ENCODE data around the gene MIS18A.

Gene MIS18A

DNA sequence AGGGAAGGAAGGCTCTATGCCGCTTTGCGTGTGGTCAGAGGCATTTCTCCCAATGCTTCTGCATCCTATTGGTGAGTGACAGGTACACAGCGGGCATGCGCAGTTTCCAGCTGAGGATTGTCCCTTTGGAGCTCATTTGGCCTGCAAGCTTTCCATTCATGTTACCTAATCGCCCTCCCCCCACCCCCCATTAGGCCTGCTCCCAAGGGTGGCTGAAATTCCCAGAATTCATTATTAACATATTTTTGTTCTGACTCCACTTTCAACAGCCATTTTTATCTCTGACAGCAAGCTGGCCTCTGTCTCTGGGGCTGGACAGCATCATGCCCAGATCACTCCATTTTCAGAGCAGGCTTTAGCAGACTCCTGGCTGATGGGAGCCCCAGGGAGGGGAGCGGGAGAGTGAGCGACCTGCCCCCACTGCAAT, 25.6 kb downstream of the MIS18A start:
- H3K9ac ChIP-seq (ENCODE audit: low read depth, low read length, poor library complexity): peak overlapping the region; percentile 30
- no peaks in the 10 kb centered on the region for H3K9me3 ChIP-seq (replicated peaks in 1 of 2; ENCODE audit: control insufficient read depth in 2 of 2, insufficient read depth in 1 of 2, low read depth in 1 of 2, low read length in 2 of 2)
- peak overlapping the region; percentile 73 for H4K8ac ChIP-seq (ENCODE audit: low read depth, low read length)
- H2AFZ ChIP-seq (ENCODE audit: low read length): no peak overlapping the region
- H3K4me3 ChIP-seq (ENCODE audit: low read length in 2 of 2): no peak overlapping the region
- no peak overlapping the region for H2BK5ac ChIP-seq (ENCODE audit: low read length)
- no peak overlapping the region for H4K91ac ChIP-seq (ENCODE audit: low read depth, low read length, poor library complexity)
- no peak overlapping the region for H3K14ac ChIP-seq (ENCODE audit: low read length)
- H2BK12ac ChIP-seq (ENCODE audit: low read length): no peak overlapping the region
- H2AK5ac ChIP-seq (ENCODE audit: low read depth, low read length): no peak overlapping the region
- peaks cover 6 to 8% of the 10 kb centered on the region in 2 donors for H3K4me1 ChIP-seq (ENCODE audit: control insufficient read depth in 2 of 2, insufficient read depth in 1 of 2, low read depth in 1 of 2, low read length in 2 of 2)
- WGBS, 2 donors (ENCODE audit: extremely low coverage in 2 of 2, insufficient read length in 2 of 2, insufficient replicate concordance in 1 of 2): no CpG with 5 or more reads among the region's 7 CpGs
- H2BK15ac ChIP-seq (ENCODE audit: low read length): no peak overlapping the region
- H3K36me3 ChIP-seq (replicated peaks in 1 of 2; ENCODE audit: control insufficient read depth in 2 of 2, insufficient read depth in 2 of 2, low read length in 2 of 2): no peaks in the 10 kb centered on the region
- H3K79me1 ChIP-seq (ENCODE audit: low read depth, low read length): no peaks in the 10 kb centered on the region
- DNase-seq (ENCODE audit: low spot score): no peak
- no peak overlapping the region for H3K18ac ChIP-seq (ENCODE audit: low read length)
- no peak overlapping the region for H3K27ac ChIP-seq (replicated peaks; ENCODE audit: low read length)
- H3K23ac ChIP-seq (ENCODE audit: low read depth, low read length, poor library complexity): no peak overlapping the region
- H3K4me2 ChIP-seq (ENCODE audit: insufficient read depth, low read length, poor library complexity, severe bottlenecking): no peak overlapping the region
- H3K4ac ChIP-seq (ENCODE audit: low read length): no peak overlapping the region
- no peak overlapping the region for H2BK120ac ChIP-seq (ENCODE audit: low read depth, low read length)
- no peaks in the 10 kb centered on the region for H3K27me3 ChIP-seq (ENCODE audit: control insufficient read depth in 3 of 3, insufficient read depth in 3 of 3, low read depth in 1 of 3, low read length in 3 of 3)

DNA sequence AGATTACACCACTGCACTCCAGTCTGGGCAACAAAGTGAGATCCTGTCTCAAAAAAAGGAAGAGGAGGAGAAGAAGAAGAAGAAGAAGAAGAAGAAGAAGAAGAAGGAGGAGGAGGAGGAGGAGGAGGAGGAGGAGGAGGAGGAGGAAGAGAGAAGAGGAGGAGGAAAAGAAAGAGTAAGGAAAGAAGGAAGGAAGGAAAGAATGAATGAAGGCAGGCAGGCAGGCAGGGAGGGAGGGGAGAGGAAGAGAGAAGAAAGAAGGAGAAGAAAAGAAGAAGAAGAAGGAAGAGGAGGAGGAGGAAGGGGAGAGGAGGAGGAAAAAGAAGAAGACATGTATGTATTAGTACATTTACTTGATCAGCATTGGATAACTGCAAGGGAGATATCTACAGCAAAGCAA, 26.7 kb downstream of the MIS18A start:
- no peak overlapping the region for H3K23ac ChIP-seq (ENCODE audit: low read depth, low read length, poor library complexity)
- no peak overlapping the region for H2AK5ac ChIP-seq (ENCODE audit: low read depth, low read length)
- H3K9ac ChIP-seq (ENCODE audit: low read depth, low read length, poor library complexity): no peak overlapping the region
- peaks cover 6 to 8% of the 10 kb centered on the region in 2 donors for H3K4me1 ChIP-seq (ENCODE audit: control insufficient read depth in 2 of 2, insufficient read depth in 1 of 2, low read depth in 1 of 2, low read length in 2 of 2)
- no peaks in the 10 kb centered on the region for H3K79me1 ChIP-seq (ENCODE audit: low read depth, low read length)
- no peaks in the 10 kb centered on the region for H3K9me3 ChIP-seq (replicated peaks in 1 of 2; ENCODE audit: control insufficient read depth in 2 of 2, insufficient read depth in 1 of 2, low read depth in 1 of 2, low read length in 2 of 2)
- H2BK12ac ChIP-seq (ENCODE audit: low read length): no peak overlapping the region
- H3K4me2 ChIP-seq (ENCODE audit: insufficient read depth, low read length, poor library complexity, severe bottlenecking): no peak overlapping the region
- no peak overlapping the region for H2BK5ac ChIP-seq (ENCODE audit: low read length)
- no peak overlapping the region for H4K8ac ChIP-seq (ENCODE audit: low read depth, low read length)
- no peak overlapping the region for H3K14ac ChIP-seq (ENCODE audit: low read length)
- H2BK120ac ChIP-seq (ENCODE audit: low read depth, low read length): no peak overlapping the region
- no peak overlapping the region for H3K4ac ChIP-seq (ENCODE audit: low read length)
- H4K91ac ChIP-seq (ENCODE audit: low read depth, low read length, poor library complexity): no peak overlapping the region
- H2BK15ac ChIP-seq (ENCODE audit: low read length): no peak overlapping the region
- no peak overlapping the region for H2AFZ ChIP-seq (ENCODE audit: low read length)
- no peaks in the 10 kb centered on the region for H3K27me3 ChIP-seq (ENCODE audit: control insufficient read depth in 3 of 3, insufficient read depth in 3 of 3, low read depth in 1 of 3, low read length in 3 of 3)
- H3K27ac ChIP-seq (replicated peaks; ENCODE audit: low read length): no peak overlapping the region
- no peak for DNase-seq (ENCODE audit: low spot score)
- H3K18ac ChIP-seq (ENCODE audit: low read length): no peak overlapping the region
- H3K36me3 ChIP-seq (replicated peaks in 1 of 2; ENCODE audit: control insufficient read depth in 2 of 2, insufficient read depth in 2 of 2, low read length in 2 of 2): no peaks in the 10 kb centered on the region
- no peak overlapping the region for H3K4me3 ChIP-seq (ENCODE audit: low read length in 2 of 2)

DNA sequence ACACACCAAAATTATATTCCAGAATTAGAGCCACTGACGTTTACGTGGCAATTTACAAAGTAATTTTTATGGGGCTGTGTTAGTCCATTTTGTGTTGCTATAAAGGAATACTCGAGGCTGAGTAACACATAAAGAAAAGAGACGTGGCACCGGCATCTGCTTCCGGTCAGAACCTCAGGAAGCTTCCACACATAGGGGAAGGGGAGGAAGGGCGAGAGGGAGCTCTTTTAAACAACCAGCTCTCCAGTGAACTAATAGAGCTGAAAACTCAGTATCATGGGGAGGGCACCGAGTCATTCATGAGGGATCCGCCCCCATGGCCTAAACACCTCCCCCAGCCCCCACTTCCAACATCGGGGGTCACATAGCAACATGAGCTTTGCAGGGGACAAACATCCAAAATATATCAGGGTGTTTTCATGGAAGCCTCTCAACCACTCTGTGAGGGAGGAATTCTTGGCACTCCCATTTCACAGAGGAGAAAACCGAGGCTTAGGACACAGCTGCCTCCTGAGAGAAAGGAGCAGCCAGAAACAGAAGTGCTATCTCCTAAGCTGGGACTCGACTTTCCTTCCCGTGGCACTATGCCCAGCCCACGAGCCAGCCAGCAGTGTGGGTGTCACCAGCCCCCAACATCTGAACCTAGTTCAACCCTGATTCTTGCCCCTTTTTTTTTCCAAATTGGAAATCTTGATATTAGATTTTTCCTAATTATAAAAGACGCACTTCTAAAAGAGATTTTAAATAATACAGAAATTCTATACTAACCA, 29.2 kb downstream of the MIS18A start:
- H2BK5ac ChIP-seq (ENCODE audit: low read length): no peak overlapping the region
- H2BK12ac ChIP-seq (ENCODE audit: low read length): no peak overlapping the region
- WGBS, 2 donors (ENCODE audit: extremely low coverage in 2 of 2, insufficient read length in 2 of 2, insufficient replicate concordance in 1 of 2): no CpG with 5 or more reads among the region's 15 CpGs
- H3K14ac ChIP-seq (ENCODE audit: low read length): no peak overlapping the region
- H3K4ac ChIP-seq (ENCODE audit: low read length): no peak overlapping the region
- H3K36me3 ChIP-seq (replicated peaks in 1 of 2; ENCODE audit: control insufficient read depth in 2 of 2, insufficient read depth in 2 of 2, low read length in 2 of 2): no peaks in the 10 kb centered on the region
- no peak overlapping the region for H2BK120ac ChIP-seq (ENCODE audit: low read depth, low read length)
- H3K27me3 ChIP-seq (ENCODE audit: control insufficient read depth in 3 of 3, insufficient read depth in 3 of 3, low read depth in 1 of 3, low read length in 3 of 3): peaks cover 0 to 5% (median 0%) of the 10 kb centered on the region in 3 experiments
- DNase-seq (ENCODE audit: low spot score): no peak
- no peaks in the 10 kb centered on the region for H3K9me3 ChIP-seq (replicated peaks in 1 of 2; ENCODE audit: control insufficient read depth in 2 of 2, insufficient read depth in 1 of 2, low read depth in 1 of 2, low read length in 2 of 2)
- H3K79me1 ChIP-seq (ENCODE audit: low read depth, low read length): no peaks in the 10 kb centered on the region
- no peak overlapping the region for H3K9ac ChIP-seq (ENCODE audit: low read depth, low read length, poor library complexity)
- H4K8ac ChIP-seq (ENCODE audit: low read depth, low read length): no peak overlapping the region
- no peak overlapping the region for H3K4me3 ChIP-seq (ENCODE audit: low read length in 2 of 2)
- no peak overlapping the region for H4K91ac ChIP-seq (ENCODE audit: low read depth, low read length, poor library complexity)
- no peak overlapping the region for H2AK5ac ChIP-seq (ENCODE audit: low read depth, low read length)
- H3K18ac ChIP-seq (ENCODE audit: low read length): no peak overlapping the region
- H2BK15ac ChIP-seq (ENCODE audit: low read length): no peak overlapping the region
- peaks cover 0 to 6% of the 10 kb centered on the region in 2 donors for H3K4me1 ChIP-seq (ENCODE audit: control insufficient read depth in 2 of 2, insufficient read depth in 1 of 2, low read depth in 1 of 2, low read length in 2 of 2)
- H3K27ac ChIP-seq (replicated peaks; ENCODE audit: low read length): no peak overlapping the region
- H2AFZ ChIP-seq (ENCODE audit: low read length): peak overlapping the region; percentile 81
- H3K4me2 ChIP-seq (ENCODE audit: insufficient read depth, low read length, poor library complexity, severe bottlenecking): no peak overlapping the region
- no peak overlapping the region for H3K23ac ChIP-seq (ENCODE audit: low read depth, low read length, poor library complexity)

DNA sequence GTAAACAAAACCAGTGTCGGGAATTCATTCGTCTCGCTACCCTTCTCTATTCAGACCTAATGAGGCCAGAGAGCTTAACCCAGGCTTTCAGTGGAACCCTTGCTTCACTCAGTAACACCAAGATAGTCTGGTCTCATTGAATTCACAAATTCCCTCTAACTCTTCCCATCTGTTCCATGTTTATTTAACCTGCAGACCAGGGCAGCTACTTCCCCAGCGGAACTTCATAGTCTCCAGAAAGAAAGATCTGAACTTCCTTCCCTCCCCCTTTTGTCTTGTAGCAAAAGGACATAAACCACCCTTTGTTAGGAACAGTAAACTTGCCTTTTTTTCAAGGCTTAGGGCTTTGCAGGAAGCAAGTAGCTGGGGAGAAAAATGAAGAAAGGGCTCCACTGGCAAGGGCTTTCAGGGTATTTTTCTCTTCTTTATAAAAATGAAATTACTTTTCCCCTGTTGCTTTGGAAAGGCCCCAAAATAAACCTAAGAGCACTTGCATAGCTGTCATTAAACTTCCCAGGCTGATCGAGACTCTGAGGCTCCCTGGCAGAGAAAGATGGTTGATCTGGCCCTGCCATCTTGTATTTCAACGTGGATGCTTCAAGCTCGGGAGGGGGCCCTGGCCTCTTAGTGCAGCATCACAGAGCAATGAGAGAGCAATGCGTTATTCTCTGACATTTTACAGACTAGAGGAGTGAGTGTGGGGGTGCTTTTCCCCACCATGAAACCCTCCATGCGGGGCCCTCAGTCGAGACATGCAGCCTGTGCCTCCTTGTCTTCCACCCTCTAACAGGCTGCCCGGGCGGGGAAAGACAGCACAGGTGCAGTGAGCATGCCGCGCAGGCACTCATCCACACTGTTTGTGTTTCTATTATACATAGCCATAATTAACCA, 30.0 kb downstream of the MIS18A start:
- H3K4me3 ChIP-seq (ENCODE audit: low read length in 2 of 2): no peak overlapping the region
- H2AFZ ChIP-seq (ENCODE audit: low read length): peak overlapping the region; percentile 81
- no peak for DNase-seq (ENCODE audit: low spot score)
- no peak overlapping the region for H2AK5ac ChIP-seq (ENCODE audit: low read depth, low read length)
- no peak overlapping the region for H3K4me2 ChIP-seq (ENCODE audit: insufficient read depth, low read length, poor library complexity, severe bottlenecking)
- no peak overlapping the region for H4K8ac ChIP-seq (ENCODE audit: low read depth, low read length)
- no CpG with 5 or more reads among the region's 14 CpGs for WGBS, 2 donors (ENCODE audit: extremely low coverage in 2 of 2, insufficient read length in 2 of 2, insufficient replicate concordance in 1 of 2)
- no peak overlapping the region for H3K14ac ChIP-seq (ENCODE audit: low read length)
- no peak overlapping the region for H2BK12ac ChIP-seq (ENCODE audit: low read length)
- H3K27me3 ChIP-seq (ENCODE audit: control insufficient read depth in 3 of 3, insufficient read depth in 3 of 3, low read depth in 1 of 3, low read length in 3 of 3): peaks cover 0 to 5% (median 0%) of the 10 kb centered on the region in 3 experiments
- no peaks in the 10 kb centered on the region for H3K36me3 ChIP-seq (replicated peaks in 1 of 2; ENCODE audit: control insufficient read depth in 2 of 2, insufficient read depth in 2 of 2, low read length in 2 of 2)
- H4K91ac ChIP-seq (ENCODE audit: low read depth, low read length, poor library complexity): no peak overlapping the region
- no peak overlapping the region for H3K4ac ChIP-seq (ENCODE audit: low read length)
- H3K18ac ChIP-seq (ENCODE audit: low read length): peak overlapping the region; percentile 31
- no peaks in the 10 kb centered on the region for H3K9me3 ChIP-seq (replicated peaks in 1 of 2; ENCODE audit: control insufficient read depth in 2 of 2, insufficient read depth in 1 of 2, low read depth in 1 of 2, low read length in 2 of 2)
- H2BK15ac ChIP-seq (ENCODE audit: low read length): no peak overlapping the region
- no peak overlapping the region for H3K23ac ChIP-seq (ENCODE audit: low read depth, low read length, poor library complexity)
- no peak overlapping the region for H3K9ac ChIP-seq (ENCODE audit: low read depth, low read length, poor library complexity)
- H3K4me1 ChIP-seq (ENCODE audit: control insufficient read depth in 2 of 2, insufficient read depth in 1 of 2, low read depth in 1 of 2, low read length in 2 of 2): peaks cover 0 to 6% of the 10 kb centered on the region in 2 donors
- no peak overlapping the region for H3K27ac ChIP-seq (replicated peaks; ENCODE audit: low read length)
- no peak overlapping the region for H2BK120ac ChIP-seq (ENCODE audit: low read depth, low read length)
- H2BK5ac ChIP-seq (ENCODE audit: low read length): no peak overlapping the region
- no peaks in the 10 kb centered on the region for H3K79me1 ChIP-seq (ENCODE audit: low read depth, low read length)

All from neuronal stem cell (in vitro differentiated cells).